Sigmoid colon (tissue), 7 donors: ENCODE results near the gene STK4. TPM values are rescaled to one million over a fixed set of nuclear protein-coding genes. Genes with fewer than 3 reads are reported as not detected.

Experiments
- DNase-seq: peaks from one replicate; pipeline ENCODE4 v3.0.0-alpha.2; 2019
- H3K27ac ChIP-seq, 4 donors: fragments of 200-600 bp; sonication (generic); one replicate each; pipeline ENCODE4 v1.5.1; 2016 to 2019; ENCODE audit warnings: mild to moderate bottlenecking in 1 of 4
- H3K27me3 ChIP-seq, 3 donors: fragments of 200-600 bp; sonication (generic); one replicate each; pipeline ENCODE4 v1.5.1; 2019; ENCODE audit warnings: mild to moderate bottlenecking in 1 of 3
- H3K36me3 ChIP-seq, 4 donors: fragments of 200-600 bp; sonication (generic); one replicate each; pipeline ENCODE4 v1.5.1; 2016 to 2019
- H3K4me1 ChIP-seq, 4 donors: fragments of 200-600 bp; sonication (generic); one replicate each; pipeline ENCODE4 v1.5.1; 2017 to 2019
- H3K4me3 ChIP-seq, 4 donors: fragments of 200-600 bp; sonication (generic); one replicate each; pipeline ENCODE4 v1.5.1; 2017 to 2019; ENCODE audit warnings: mild to moderate bottlenecking in 2 of 4, moderate library complexity in 1 of 4
- H3K9me3 ChIP-seq, 4 donors: fragments of 200-600 bp in 3 of 4; sonication (generic) in 3 of 4; one replicate each; pipeline versions ENCODE4 v1.5.1 to v1.6.1; 2013 to 2019
- EP300 ChIP-seq, 4 donors: sonication (generic); formaldehyde crosslinking; IDR thresholded peaks; one replicate each; pipeline ENCODE4 v1.6.1; 2017; ENCODE audit warnings: antibody characterized with exemption in 4 of 4
- POLR2A ChIP-seq, 2 donors: fragments of 450-650 bp; IDR thresholded peaks; one replicate each; pipeline ENCODE4 v1.6.1; 2016; ENCODE audit warnings: antibody characterized with exemption in 2 of 2, mild to moderate bottlenecking in 2 of 2, moderate library complexity in 2 of 2
- POLR2AphosphoS5 ChIP-seq, 4 donors: sonication (generic); formaldehyde crosslinking; IDR thresholded peaks; one replicate each; pipeline ENCODE4 v1.6.1; 2017; ENCODE audit warnings: antibody characterized with exemption in 4 of 4
- WGBS, 2 donors: extraction: QIAGEN DNeasy Blood & Tissue Kit; methylation state at CpG; one replicate each; pipeline ENCODE4 v1.1.7; 2013; 5-methylcytosine and 5-hydroxymethylcytosine counted together
- intact Hi-C: fragments of 100-400 bp; cut with DNase I; formaldehyde crosslinking; loops from one replicate; pipeline ENCODE4 v1.15.1; 2023
- polyA plus RNA-seq, 3 donors: library from polyadenylated mRNA; stranded (reverse); fragments of 200-250 nt; gene quantifications; one replicate each; pipeline ENCODE4 v1.2.3, GENCODE V29; 2013
- total RNA-seq, 4 donors: library from RNA; depleted of rRNA; stranded (reverse); fragments of >200 nt; gene quantifications; one replicate each; pipeline ENCODE4 v1.1.0, GENCODE V29; 2016
- TF ChIP-seq, protein P1 (sequence below), 4 experiments: fragments of 450-650 bp in 3 of 4; fragments of 200-600 bp in 1 of 4; IDR thresholded peaks; one replicate each; pipeline ENCODE4 v1.5.1; 2016 to 2019; ENCODE audit warnings: antibody characterized with exemption in 4 of 4, mild to moderate bottlenecking in 3 of 4, moderate library complexity in 2 of 4
- donor health status: healthy with polysubstance abuse.
- donor health status: Bipolar disorder and iron deficiency.
- donor health status: healthy.

STK4 gene
- total and polyA plus RNA-seq, 7 donors = 6.0 to 31.8 (median 25.7) TPM

DNA sequence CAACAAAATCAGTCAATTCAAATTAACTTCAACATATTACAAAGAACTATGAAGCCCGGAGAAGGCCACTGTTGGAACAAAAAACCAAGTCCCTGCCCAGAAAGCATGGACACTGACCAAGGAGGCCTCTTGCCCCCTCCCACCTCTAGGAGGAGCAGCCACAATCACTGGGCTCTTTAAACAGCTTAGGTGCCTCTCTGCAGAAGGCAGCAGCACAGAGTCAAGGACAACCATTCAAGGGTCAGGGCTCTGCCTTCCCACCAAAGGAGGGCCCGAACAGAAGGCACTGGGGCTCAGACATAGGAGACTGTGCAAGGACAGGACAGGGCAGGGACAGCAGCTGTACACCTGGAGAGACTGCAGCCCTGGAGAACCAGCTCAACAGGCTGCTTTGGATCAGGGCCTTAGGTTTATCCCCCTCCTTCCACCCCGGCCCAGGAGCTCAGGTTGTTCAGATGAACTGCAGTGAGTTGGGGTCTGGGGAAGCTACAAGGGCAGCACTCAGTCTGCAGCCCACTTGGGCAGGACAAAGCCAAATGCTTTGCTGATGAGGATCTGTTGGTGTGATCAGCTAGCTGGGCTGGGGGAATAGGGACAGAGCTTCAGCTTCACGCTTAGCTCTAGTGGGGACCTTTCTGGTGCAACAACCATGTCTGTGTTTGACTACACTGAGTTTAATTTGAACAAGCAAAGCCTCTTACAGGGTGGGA lies 23.9 kb upstream of the STK4 start:
- no peak overlapping the region for H3K4me3 ChIP-seq
- WGBS, 2 donors = 92 to 94% methylated on average over 4 of the region's 4 CpGs
- DNase-seq = no peak
- no peaks in the 10 kb centered on the region for H3K4me1 ChIP-seq
- H3K27me3 ChIP-seq = no peaks in the 10 kb centered on the region
- TF ChIP-seq, protein P1, sequence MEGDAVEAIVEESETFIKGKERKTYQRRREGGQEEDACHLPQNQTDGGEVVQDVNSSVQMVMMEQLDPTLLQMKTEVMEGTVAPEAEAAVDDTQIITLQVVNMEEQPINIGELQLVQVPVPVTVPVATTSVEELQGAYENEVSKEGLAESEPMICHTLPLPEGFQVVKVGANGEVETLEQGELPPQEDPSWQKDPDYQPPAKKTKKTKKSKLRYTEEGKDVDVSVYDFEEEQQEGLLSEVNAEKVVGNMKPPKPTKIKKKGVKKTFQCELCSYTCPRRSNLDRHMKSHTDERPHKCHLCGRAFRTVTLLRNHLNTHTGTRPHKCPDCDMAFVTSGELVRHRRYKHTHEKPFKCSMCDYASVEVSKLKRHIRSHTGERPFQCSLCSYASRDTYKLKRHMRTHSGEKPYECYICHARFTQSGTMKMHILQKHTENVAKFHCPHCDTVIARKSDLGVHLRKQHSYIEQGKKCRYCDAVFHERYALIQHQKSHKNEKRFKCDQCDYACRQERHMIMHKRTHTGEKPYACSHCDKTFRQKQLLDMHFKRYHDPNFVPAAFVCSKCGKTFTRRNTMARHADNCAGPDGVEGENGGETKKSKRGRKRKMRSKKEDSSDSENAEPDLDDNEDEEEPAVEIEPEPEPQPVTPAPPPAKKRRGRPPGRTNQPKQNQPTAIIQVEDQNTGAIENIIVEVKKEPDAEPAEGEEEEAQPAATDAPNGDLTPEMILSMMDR (IDR thresholded peaks at IDR 0.05) = no peak
- TF ChIP-seq POLR2AphosphoS5 (IDR thresholded peaks at IDR 0.05) (no peak), EP300 (IDR thresholded peaks at IDR 0.05) (no peak)
- peaks cover 6 to 71% (median 32%) of the 10 kb centered on the region in 4 donors for H3K36me3 ChIP-seq
- no peaks in the 10 kb centered on the region for H3K9me3 ChIP-seq
- H3K27ac ChIP-seq = no peak overlapping the region
- intact Hi-C loops = no loop called here

DNA sequence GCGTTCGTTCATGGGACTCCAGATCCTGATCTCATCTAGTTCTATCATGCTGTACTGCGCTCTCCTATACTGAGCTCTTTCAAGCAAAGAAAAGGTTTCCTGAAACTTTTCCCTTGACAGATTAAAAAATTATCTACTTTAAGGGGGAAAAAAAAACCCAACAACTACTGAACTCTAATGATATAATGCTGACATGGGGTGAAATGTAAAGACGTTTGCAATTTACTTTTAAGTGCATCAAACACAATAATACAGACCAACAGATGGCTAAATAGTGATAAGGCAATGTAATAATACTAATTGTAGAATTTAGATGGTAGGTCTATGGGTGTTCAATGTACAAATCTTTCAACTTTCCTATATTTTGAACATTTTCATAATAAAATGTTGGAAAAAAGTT lies 22.5 kb upstream of the STK4 start:
- TF ChIP-seq POLR2AphosphoS5 (IDR thresholded peaks at IDR 0.05) (no peak), EP300 (IDR thresholded peaks at IDR 0.05) (no peak), POLR2A (IDR thresholded peaks at IDR 0.05) (no peak)
- TF ChIP-seq, protein P1 (IDR thresholded peaks at IDR 0.05) = no peak
- intact Hi-C loops = no loop called here
- no peak overlapping the region for H3K27ac ChIP-seq
- no peaks in the 10 kb centered on the region for H3K9me3 ChIP-seq
- H3K27me3 ChIP-seq = no peaks in the 10 kb centered on the region
- H3K36me3 ChIP-seq = peaks cover 14 to 85% (median 43%) of the 10 kb centered on the region in 4 donors
- 91 to 95% methylated on average over 4 of the region's 4 CpGs for WGBS, 2 donors
- H3K4me1 ChIP-seq = no peaks in the 10 kb centered on the region
- H3K4me3 ChIP-seq = no peak overlapping the region
- no peak for DNase-seq

DNA sequence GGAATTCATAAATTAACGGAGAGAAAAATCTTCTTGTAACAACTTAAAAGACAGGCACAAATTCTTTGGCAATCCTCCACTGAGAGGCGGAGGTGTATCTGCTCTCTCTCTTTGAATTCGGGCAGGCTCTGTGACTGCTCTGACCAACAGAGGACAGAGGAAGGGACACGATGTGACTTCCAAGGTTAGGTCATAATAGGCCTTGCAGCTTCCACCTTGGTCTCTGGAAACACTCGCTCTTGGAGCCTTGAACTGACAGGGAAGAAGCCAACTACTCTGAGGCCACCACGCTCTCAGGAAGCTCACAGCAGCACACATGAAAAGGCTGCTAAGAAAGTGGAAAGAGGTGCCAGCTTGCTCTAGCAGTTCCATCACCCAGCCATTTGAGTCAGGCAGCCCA lies 21.1 kb upstream of the STK4 start:
- peaks cover 14 to 95% (median 52%) of the 10 kb centered on the region in 4 donors for H3K36me3 ChIP-seq
- H3K27ac ChIP-seq = no peak overlapping the region
- DNase-seq = no peak
- H3K4me1 ChIP-seq = no peaks in the 10 kb centered on the region
- H3K9me3 ChIP-seq = no peaks in the 10 kb centered on the region
- no peaks in the 10 kb centered on the region for H3K27me3 ChIP-seq
- no peak overlapping the region for H3K4me3 ChIP-seq
- intact Hi-C loops = no loop called here
- TF ChIP-seq EP300 (IDR thresholded peaks at IDR 0.05) = no peak
- TF ChIP-seq POLR2AphosphoS5 (IDR thresholded peaks at IDR 0.05) = no peak
- TF ChIP-seq, protein P1 (IDR thresholded peaks at IDR 0.05) = no peak
- TF ChIP-seq POLR2A (IDR thresholded peaks at IDR 0.05) = no peak
- 92 to 94% methylated on average over 6 of the region's 6 CpGs for WGBS, 2 donors

DNA sequence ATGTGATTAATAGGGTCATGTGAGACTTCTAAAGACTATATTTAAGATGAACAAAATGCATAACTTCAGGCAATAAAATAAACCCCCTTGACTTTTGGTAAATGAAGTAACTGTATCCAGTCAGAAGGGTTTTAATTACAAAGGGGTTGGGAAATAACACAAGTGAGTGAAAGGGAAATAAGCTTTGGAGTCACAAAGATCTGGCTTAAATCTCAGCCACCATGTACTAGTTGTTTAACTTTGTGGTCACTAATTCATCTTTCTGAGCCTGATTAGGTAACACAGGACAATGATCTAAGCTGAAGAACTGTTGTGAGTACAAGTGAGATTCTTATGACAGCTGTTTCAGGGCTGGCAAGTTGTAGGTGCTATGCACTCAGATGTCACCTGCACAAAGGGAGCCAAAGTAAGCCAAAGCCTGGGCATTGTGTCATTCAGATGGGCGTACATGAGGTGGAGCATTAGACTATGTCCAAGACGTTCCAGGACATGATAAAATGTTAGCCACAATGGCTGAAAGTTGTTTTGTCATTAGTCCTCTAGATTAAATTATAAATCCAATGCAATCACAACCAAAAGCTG lies 19.9 kb upstream of the STK4 start:
- Histone ChIP-seq H3K27ac (no peak overlapping the region), H3K4me1 (no peaks in the 10 kb centered on the region), H3K9me3 (no peaks in the 10 kb centered on the region), H3K4me3 (no peak overlapping the region), H3K27me3 (no peaks in the 10 kb centered on the region), H3K36me3 (peaks cover 25 to 95% (median 58%) of the 10 kb centered on the region in 4 donors)
- no peak for DNase-seq
- intact Hi-C loops = no loop called here
- WGBS, 2 donors = 76 to 88% methylated on average over 2 of the region's 2 CpGs
- no peak for TF ChIP-seq POLR2AphosphoS5 (IDR thresholded peaks at IDR 0.05)
- TF ChIP-seq, protein P1 (IDR thresholded peaks at IDR 0.05) = no peak
- TF ChIP-seq EP300 (IDR thresholded peaks at IDR 0.05) = no peak
- TF ChIP-seq POLR2A (IDR thresholded peaks at IDR 0.05) = no peak
